Neutrophil (primary cell): Measurements from ENCODE around the gene KRT72.

Experiments
- H3K27ac ChIP-seq: fragments of 200-600 bp; sonication (generic); 2 replicates; pipeline ENCODE4 v1.5.1; 2016; ENCODE audit warnings: mild to moderate bottlenecking, moderate library complexity
- H3K27me3 ChIP-seq: fragments of 200-600 bp; sonication (generic); 2 replicates; pipeline ENCODE4 v1.6.0; 2016; ENCODE audit warnings: mild to moderate bottlenecking
- H3K36me3 ChIP-seq: fragments of 200-600 bp; sonication (generic); 2 replicates; pipeline ENCODE4 v1.5.1; 2017
- H3K4me1 ChIP-seq, 2 experiments: fragments of 200-600 bp in 1 of 2; sonication (generic) in 1 of 2; 1 replicate in 1 of 2; 2 replicates in 1 of 2; pipeline versions ENCODE4 v1.5.1 to v1.6.1; 2013 to 2016; ENCODE audit warnings: low read depth in 1 of 2, low read length in 1 of 2, mild to moderate bottlenecking in 1 of 2, moderate library complexity in 1 of 2; ENCODE audit not compliant: control insufficient read depth in 1 of 2, insufficient read depth in 1 of 2
- H3K4me3 ChIP-seq, 2 experiments: fragments of 200-600 bp in 1 of 2; sonication (generic) in 1 of 2; 1 replicate in 1 of 2; 2 replicates in 1 of 2; pipeline ENCODE4 v1.5.1; 2013 to 2016; ENCODE audit warnings: low read depth in 1 of 2, low read length in 1 of 2, mild to moderate bottlenecking in 1 of 2, moderate library complexity in 1 of 2
- H3K9me3 ChIP-seq: fragments of 200-600 bp; sonication (generic); 2 replicates; pipeline ENCODE4 v1.5.1; 2016
- CTCF ChIP-seq: fragments of 200-600 bp; sonication (generic); IDR thresholded peaks from 2 replicates; pipeline ENCODE4 v1.5.1; 2016; ENCODE audit warnings: antibody characterized with exemption

KRT72 gene

GRCh38 chr12:52582486-52582885 lies 18.8 kb downstream of the KRT72 start:
- H3K9me3 ChIP-seq, result no peaks in the 10 kb centered on the region
- no peak for TF ChIP-seq CTCF
- H3K36me3 ChIP-seq, result no peaks in the 10 kb centered on the region
- no peak overlapping the region for H3K27ac ChIP-seq
- no peaks in the 10 kb centered on the region for H3K4me1 ChIP-seq
- H3K27me3 ChIP-seq, result no peaks in the 10 kb centered on the region
- H3K4me3 ChIP-seq, result no peak overlapping the region

- H3K27ac ChIP-seq, result no peak overlapping the region
These were observed 19.8 kb downstream of the KRT72 start for GRCh38 chr12:52581481-52581880.

GRCh38 chr12:52581066-52581465 lies 20.2 kb downstream of the KRT72 start:
- H3K4me3 ChIP-seq, result no peak overlapping the region
- no peaks in the 10 kb centered on the region for H3K36me3 ChIP-seq
- H3K27ac ChIP-seq, result no peak overlapping the region
- H3K4me1 ChIP-seq, result no peaks in the 10 kb centered on the region
- no peaks in the 10 kb centered on the region for H3K9me3 ChIP-seq
- H3K27me3 ChIP-seq, result no peaks in the 10 kb centered on the region
- no peak for TF ChIP-seq CTCF

More at GRCh38 chr12:52581481-52581880, 19.8 kb downstream of the KRT72 start:
- no peaks in the 10 kb centered on the region for H3K27me3 ChIP-seq
- H3K4me1 ChIP-seq, result no peaks in the 10 kb centered on the region
- no peak overlapping the region for H3K4me3 ChIP-seq
- H3K36me3 ChIP-seq, result no peaks in the 10 kb centered on the region
- H3K9me3 ChIP-seq, result no peaks in the 10 kb centered on the region
- no peak for TF ChIP-seq CTCF

- H3K9me3 ChIP-seq, result no peaks in the 10 kb centered on the region
- H3K27ac ChIP-seq, result no peak overlapping the region
- no peak overlapping the region for H3K4me3 ChIP-seq
- TF ChIP-seq CTCF, result no peak
- no peaks in the 10 kb centered on the region for H3K27me3 ChIP-seq
- no peaks in the 10 kb centered on the region for H3K4me1 ChIP-seq
- no peaks in the 10 kb centered on the region for H3K36me3 ChIP-seq
These were observed 20.8 kb downstream of the KRT72 start for GRCh38 chr12:52580496-52580895.

- Histone ChIP-seq H3K27ac (no peak overlapping the region), H3K4me1 (no peaks in the 10 kb centered on the region), H3K9me3 (no peaks in the 10 kb centered on the region), H3K36me3 (no peaks in the 10 kb centered on the region), H3K27me3 (no peaks in the 10 kb centered on the region), H3K4me3 (no peak overlapping the region)
- TF ChIP-seq CTCF, result no peak
These were observed 21.5 kb downstream of the KRT72 start for GRCh38 chr12:52579468-52580465.
